ENCODE results near the gene SEC22A.

The SEC22A gene

DNA sequence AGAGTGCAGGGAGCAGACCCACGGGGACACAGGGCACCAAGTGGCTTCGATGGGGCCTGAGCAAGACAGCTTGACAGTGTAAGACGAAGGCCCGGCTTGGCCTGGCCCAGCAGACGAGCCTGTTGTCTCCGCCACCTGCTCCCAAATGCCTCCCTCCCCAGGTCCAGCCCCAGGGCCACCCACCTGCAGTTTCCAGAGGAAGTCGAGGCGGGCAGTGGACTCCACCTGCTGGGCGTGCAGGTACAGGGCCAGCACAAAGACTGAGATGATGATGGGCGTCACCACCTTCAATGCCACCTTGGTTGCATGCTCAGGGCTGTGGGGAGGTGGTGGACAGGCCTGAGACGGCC lies 94.1 kb downstream of the SEC22A start:
- H3K4me1 ChIP-seq (ENCODE audit: control insufficient read depth, insufficient read depth, low read length): no peaks in the 10 kb centered on the region
- no peak overlapping the region for H3K27ac ChIP-seq (ENCODE audit: low read depth, low read length)
- H3K36me3 ChIP-seq (ENCODE audit: control insufficient read depth, insufficient read depth, low read length): peaks cover 4% of the 10 kb centered on the region

GRCh38 chr3:123296261-123296660 lies 94.5 kb downstream of the SEC22A start:
- no peaks in the 10 kb centered on the region for H3K27me3 ChIP-seq (ENCODE audit: control insufficient read depth, insufficient read depth, low read length)
- peaks cover 4% of the 10 kb centered on the region for H3K36me3 ChIP-seq (ENCODE audit: control insufficient read depth, insufficient read depth, low read length)
- no peak overlapping the region for H3K4me3 ChIP-seq (ENCODE audit: low read length)
- H3K9ac ChIP-seq (ENCODE audit: low read length): no peak overlapping the region
- H3K27ac ChIP-seq (ENCODE audit: low read depth, low read length): no peak overlapping the region
- H3K4me1 ChIP-seq (ENCODE audit: control insufficient read depth, insufficient read depth, low read length): no peaks in the 10 kb centered on the region

More for the DNA sequence above, 94.1 kb downstream of the SEC22A start:
- Histone ChIP-seq H3K9ac (ENCODE audit: low read length) (no peak overlapping the region), H3K4me3 (ENCODE audit: low read length) (no peak overlapping the region), H3K27me3 (ENCODE audit: control insufficient read depth, insufficient read depth, low read length) (no peaks in the 10 kb centered on the region)

- Histone ChIP-seq H3K9ac (ENCODE audit: low read length) (no peak overlapping the region), H3K36me3 (ENCODE audit: control insufficient read depth, insufficient read depth, low read length) (peaks cover 4% of the 10 kb centered on the region), H3K27ac (ENCODE audit: low read depth, low read length) (no peak overlapping the region), H3K4me1 (ENCODE audit: control insufficient read depth, insufficient read depth, low read length) (no peaks in the 10 kb centered on the region), H3K27me3 (ENCODE audit: control insufficient read depth, insufficient read depth, low read length) (no peaks in the 10 kb centered on the region), H3K4me3 (ENCODE audit: low read length) (no peak overlapping the region)
These were observed 95.3 kb downstream of the SEC22A start for GRCh38 chr3:123296836-123297626.

DNA sequence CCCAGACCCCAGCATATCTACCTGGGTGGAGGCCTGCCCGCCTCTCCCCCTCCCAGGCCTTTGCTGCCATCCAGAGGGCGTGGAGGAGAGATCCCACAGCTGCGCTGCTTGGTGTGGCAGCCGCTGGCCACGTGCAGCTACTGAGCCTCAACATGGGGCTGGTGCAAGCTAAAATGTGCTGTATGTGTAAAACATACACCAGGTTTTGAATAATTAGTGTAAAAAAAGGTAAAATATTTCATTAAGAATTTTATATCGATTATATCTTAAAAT lies 95.8 kb downstream of the SEC22A start:
- no peak overlapping the region for H3K9ac ChIP-seq (ENCODE audit: low read length)
- no peaks in the 10 kb centered on the region for H3K4me1 ChIP-seq (ENCODE audit: control insufficient read depth, insufficient read depth, low read length)
- no peaks in the 10 kb centered on the region for H3K27me3 ChIP-seq (ENCODE audit: control insufficient read depth, insufficient read depth, low read length)
- H3K36me3 ChIP-seq (ENCODE audit: control insufficient read depth, insufficient read depth, low read length): peaks cover 4% of the 10 kb centered on the region
- no peak overlapping the region for H3K4me3 ChIP-seq (ENCODE audit: low read length)
- no peak overlapping the region for H3K27ac ChIP-seq (ENCODE audit: low read depth, low read length)

- H3K9ac ChIP-seq (ENCODE audit: low read length): no peak overlapping the region
- H3K4me3 ChIP-seq (ENCODE audit: low read length): no peak overlapping the region
- H3K27me3 ChIP-seq (ENCODE audit: control insufficient read depth, insufficient read depth, low read length): no peaks in the 10 kb centered on the region
- H3K27ac ChIP-seq (ENCODE audit: low read depth, low read length): no peak overlapping the region
- peaks cover 4% of the 10 kb centered on the region for H3K36me3 ChIP-seq (ENCODE audit: control insufficient read depth, insufficient read depth, low read length)
- H3K4me1 ChIP-seq (ENCODE audit: control insufficient read depth, insufficient read depth, low read length): no peaks in the 10 kb centered on the region
These were observed 97.2 kb downstream of the SEC22A start for GRCh38 chr3:123298903-123299302.

DNA sequence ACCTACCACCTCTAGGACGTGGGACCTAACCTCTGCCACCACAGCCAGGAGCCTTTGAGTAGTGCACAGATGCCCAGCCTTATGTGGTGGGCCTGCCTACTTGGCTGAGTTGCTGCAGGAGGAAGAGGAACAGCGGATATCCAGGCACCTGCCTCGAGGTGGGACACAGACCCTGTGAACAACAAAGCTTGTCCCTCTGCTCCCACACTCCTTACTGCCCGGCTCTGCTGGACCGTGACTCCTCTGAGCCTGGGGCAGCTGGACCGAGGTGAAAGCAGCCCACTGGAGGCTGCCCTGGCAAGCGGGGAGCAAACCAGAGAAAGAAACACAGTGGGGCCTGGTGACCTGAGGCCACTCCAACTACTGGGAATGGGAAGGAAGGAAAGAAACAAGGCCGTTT lies 97.8 kb downstream of the SEC22A start:
- H3K27me3 ChIP-seq (ENCODE audit: control insufficient read depth, insufficient read depth, low read length): no peaks in the 10 kb centered on the region
- no peak overlapping the region for H3K27ac ChIP-seq (ENCODE audit: low read depth, low read length)
- H3K4me1 ChIP-seq (ENCODE audit: control insufficient read depth, insufficient read depth, low read length): no peaks in the 10 kb centered on the region
- peaks cover 4% of the 10 kb centered on the region for H3K36me3 ChIP-seq (ENCODE audit: control insufficient read depth, insufficient read depth, low read length)
- H3K9ac ChIP-seq (ENCODE audit: low read length): no peak overlapping the region
- H3K4me3 ChIP-seq (ENCODE audit: low read length): no peak overlapping the region

- Histone ChIP-seq H3K9ac (ENCODE audit: low read length) (no peak overlapping the region), H3K36me3 (ENCODE audit: control insufficient read depth, insufficient read depth, low read length) (peaks cover 4% of the 10 kb centered on the region), H3K27ac (ENCODE audit: low read depth, low read length) (no peak overlapping the region), H3K4me1 (ENCODE audit: control insufficient read depth, insufficient read depth, low read length) (no peaks in the 10 kb centered on the region), H3K4me3 (ENCODE audit: low read length) (no peak overlapping the region), H3K27me3 (ENCODE audit: control insufficient read depth, insufficient read depth, low read length) (no peaks in the 10 kb centered on the region)
These were observed 98.3 kb downstream of the SEC22A start for GRCh38 chr3:123300056-123300455.

DNA sequence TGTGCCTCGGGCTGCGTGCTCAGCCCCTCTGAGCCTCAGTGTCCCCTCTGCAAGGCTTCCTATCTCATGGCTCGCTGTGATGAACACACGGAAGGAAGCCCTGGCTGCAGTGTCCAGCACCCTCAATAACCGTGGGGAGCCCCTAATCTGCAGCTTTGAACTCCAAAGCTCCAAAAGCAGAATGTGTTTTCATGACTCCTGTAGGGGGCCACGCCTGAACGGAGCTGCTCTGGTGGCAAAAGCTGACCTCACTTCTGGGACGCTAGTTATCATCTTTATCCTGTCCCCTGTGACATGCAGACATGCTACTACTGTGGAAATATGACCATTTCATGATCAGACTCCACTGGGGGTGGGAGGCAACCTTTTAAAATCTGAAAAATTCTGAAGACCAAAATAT lies 98.8 kb downstream of the SEC22A start:
- Histone ChIP-seq H3K27ac (ENCODE audit: low read depth, low read length) (no peak overlapping the region), H3K4me1 (ENCODE audit: control insufficient read depth, insufficient read depth, low read length) (no peaks in the 10 kb centered on the region), H3K36me3 (ENCODE audit: control insufficient read depth, insufficient read depth, low read length) (peaks cover 4% of the 10 kb centered on the region), H3K27me3 (ENCODE audit: control insufficient read depth, insufficient read depth, low read length) (no peaks in the 10 kb centered on the region), H3K9ac (ENCODE audit: low read length) (no peak overlapping the region), H3K4me3 (ENCODE audit: low read length) (no peak overlapping the region)

DNA sequence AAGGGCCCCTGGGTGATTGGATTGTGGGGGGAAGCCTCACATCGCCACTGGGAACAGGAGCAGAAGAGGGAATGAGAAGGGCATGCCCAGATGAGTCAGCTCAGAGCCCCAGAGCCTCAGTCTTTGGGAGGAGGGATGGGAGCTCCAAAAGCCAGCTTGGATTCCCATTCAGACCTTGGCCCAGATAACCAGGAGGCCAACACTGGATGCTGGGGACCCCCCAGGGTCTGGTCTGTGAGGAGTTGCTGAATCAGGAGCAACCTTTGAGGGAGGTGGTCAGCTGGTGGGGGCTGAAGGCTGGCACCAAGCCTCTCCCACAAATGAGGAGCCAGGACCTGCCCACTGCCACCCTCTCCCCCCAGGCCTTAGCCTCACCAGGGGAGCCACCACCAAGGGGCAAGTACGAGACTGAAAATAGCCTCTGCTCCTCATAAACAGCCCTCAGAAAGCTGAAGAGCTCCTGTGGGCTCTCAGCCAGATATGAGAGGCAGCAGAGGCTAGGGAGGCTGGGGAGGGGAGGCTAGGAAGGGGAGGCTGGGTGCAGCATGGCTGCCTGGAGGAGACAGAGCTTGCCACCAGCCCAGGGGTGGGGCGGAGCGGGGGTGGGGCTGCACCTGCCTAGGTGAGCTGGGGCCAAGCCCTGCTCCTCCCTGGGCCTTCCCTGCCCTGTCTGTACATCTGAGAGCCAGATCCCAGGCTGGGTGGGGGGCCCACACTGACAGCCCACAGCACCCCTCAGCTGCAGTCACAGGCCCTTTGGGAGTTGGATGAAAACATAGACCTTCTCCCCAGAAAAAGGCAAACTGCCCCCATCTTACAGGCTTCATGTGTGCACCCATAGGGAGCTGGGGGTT lies 99.8 kb downstream of the SEC22A start:
- no peak overlapping the region for H3K27ac ChIP-seq (ENCODE audit: low read depth, low read length)
- peaks cover 4% of the 10 kb centered on the region for H3K36me3 ChIP-seq (ENCODE audit: control insufficient read depth, insufficient read depth, low read length)

GRCh38 chr3:123302961-123303360 lies 101.2 kb downstream of the SEC22A start:
- Histone ChIP-seq H3K27me3 (ENCODE audit: control insufficient read depth, insufficient read depth, low read length) (no peaks in the 10 kb centered on the region), H3K4me3 (ENCODE audit: low read length) (no peak overlapping the region), H3K36me3 (ENCODE audit: control insufficient read depth, insufficient read depth, low read length) (peaks cover 4% of the 10 kb centered on the region), H3K27ac (ENCODE audit: low read depth, low read length) (no peak overlapping the region), H3K9ac (ENCODE audit: low read length) (no peak overlapping the region), H3K4me1 (ENCODE audit: control insufficient read depth, insufficient read depth, low read length) (no peaks in the 10 kb centered on the region)

More for the DNA sequence above, 99.8 kb downstream of the SEC22A start:
- H3K4me1 ChIP-seq (ENCODE audit: control insufficient read depth, insufficient read depth, low read length): no peaks in the 10 kb centered on the region
- H3K9ac ChIP-seq (ENCODE audit: low read length): no peak overlapping the region
- no peak overlapping the region for H3K4me3 ChIP-seq (ENCODE audit: low read length)
- H3K27me3 ChIP-seq (ENCODE audit: control insufficient read depth, insufficient read depth, low read length): no peaks in the 10 kb centered on the region

DNA sequence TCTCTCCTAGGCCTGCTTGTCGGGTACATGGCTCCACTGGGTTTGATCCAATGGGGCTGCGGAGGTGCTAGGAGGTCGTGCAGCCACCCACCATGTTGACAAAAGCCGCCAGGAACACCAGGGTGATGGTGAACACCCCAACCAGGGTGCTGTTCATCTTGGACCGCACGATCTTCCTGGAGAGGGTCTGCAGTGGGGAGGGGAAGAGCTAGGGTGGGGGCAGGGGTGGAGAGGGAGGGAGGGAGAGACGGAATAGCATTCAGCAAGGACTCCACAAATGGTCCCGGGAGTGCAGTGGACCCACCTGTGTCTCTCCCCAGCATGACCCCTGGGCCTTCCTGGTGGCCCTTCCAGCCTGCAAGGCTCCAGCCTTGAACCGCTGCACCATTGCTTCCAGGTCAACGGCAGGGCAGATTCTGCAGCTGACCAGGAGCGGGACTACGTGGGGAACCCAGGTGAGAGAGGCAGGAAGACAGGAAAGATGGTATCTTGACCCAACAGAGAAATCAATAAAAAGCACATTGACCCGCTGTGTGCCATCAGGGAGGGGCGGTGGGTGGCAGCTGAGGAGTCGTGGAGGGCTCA lies 102.3 kb downstream of the SEC22A start:
- no peak overlapping the region for H3K4me3 ChIP-seq (ENCODE audit: low read length)
- no peaks in the 10 kb centered on the region for H3K27me3 ChIP-seq (ENCODE audit: control insufficient read depth, insufficient read depth, low read length)
- no peak overlapping the region for H3K9ac ChIP-seq (ENCODE audit: low read length)
- H3K4me1 ChIP-seq (ENCODE audit: control insufficient read depth, insufficient read depth, low read length): no peaks in the 10 kb centered on the region
- no peak overlapping the region for H3K27ac ChIP-seq (ENCODE audit: low read depth, low read length)
- H3K36me3 ChIP-seq (ENCODE audit: control insufficient read depth, insufficient read depth, low read length): peaks cover 4% of the 10 kb centered on the region

- Histone ChIP-seq H3K9ac (ENCODE audit: low read length) (no peak overlapping the region), H3K4me3 (ENCODE audit: low read length) (no peak overlapping the region), H3K4me1 (ENCODE audit: control insufficient read depth, insufficient read depth, low read length) (no peaks in the 10 kb centered on the region), H3K27me3 (ENCODE audit: control insufficient read depth, insufficient read depth, low read length) (no peaks in the 10 kb centered on the region), H3K36me3 (ENCODE audit: control insufficient read depth, insufficient read depth, low read length) (no peaks in the 10 kb centered on the region), H3K27ac (ENCODE audit: low read depth, low read length) (no peak overlapping the region)
These were observed 103.4 kb downstream of the SEC22A start for GRCh38 chr3:123305192-123305591.
